Right atrium auricular region (tissue), 2 donors: Measurements from ENCODE around the gene CPHXL2. TPM values are rescaled to one million over a fixed set of nuclear protein-coding genes. Genes with fewer than 3 reads are reported as not detected.

Experiments used
- DNase-seq: peaks from one replicate; pipeline ENCODE4 v3.0.0-alpha.2; 2019; ENCODE audit warnings: low spot score
- H3K27ac ChIP-seq, 2 donors: fragments of 200-600 bp; sonication (generic); 1 replicate in 1 of 2; 2 replicates in 1 of 2; pipeline ENCODE4 v1.5.1; 2016 to 2019
- H3K27me3 ChIP-seq, 2 donors: fragments of 200-600 bp; sonication (generic); one replicate each; pipeline versions ENCODE4 v1.5.1 to v1.6.0; 2017 to 2019
- H3K36me3 ChIP-seq: fragments of 200-600 bp; sonication (generic); one replicate; pipeline ENCODE4 v1.5.1; 2016
- H3K4me1 ChIP-seq, 2 donors: fragments of 200-600 bp; sonication (generic); one replicate each; pipeline versions ENCODE4 v1.5.1 to v1.6.0; 2017 to 2019
- H3K4me3 ChIP-seq, 2 donors: fragments of 200-600 bp; sonication (generic); 1 replicate in 1 of 2; 2 replicates in 1 of 2; pipeline ENCODE4 v1.5.1; 2017 to 2019; ENCODE audit warnings: mild to moderate bottlenecking in 1 of 2, moderate library complexity in 1 of 2
- H3K9me3 ChIP-seq, 2 donors: fragments of 200-600 bp; sonication (generic); one replicate each; pipeline ENCODE4 v1.5.1; 2019
- total RNA-seq, 2 donors: library from RNA; depleted of rRNA; stranded (reverse); fragments of >200 nt; gene quantifications; one replicate each; pipeline ENCODE4 v1.1.0, GENCODE V29; 2016
- TF ChIP-seq, protein P1 (sequence below), 2 donors: fragments of 200-600 bp; sonication (generic); IDR thresholded peaks; one replicate each; pipeline ENCODE4 v1.5.1; 2019; ENCODE audit warnings: antibody characterized with exemption in 2 of 2

CPHXL2 gene
- total RNA-seq, 2 donors from 2014 or later = not detected

DNA sequence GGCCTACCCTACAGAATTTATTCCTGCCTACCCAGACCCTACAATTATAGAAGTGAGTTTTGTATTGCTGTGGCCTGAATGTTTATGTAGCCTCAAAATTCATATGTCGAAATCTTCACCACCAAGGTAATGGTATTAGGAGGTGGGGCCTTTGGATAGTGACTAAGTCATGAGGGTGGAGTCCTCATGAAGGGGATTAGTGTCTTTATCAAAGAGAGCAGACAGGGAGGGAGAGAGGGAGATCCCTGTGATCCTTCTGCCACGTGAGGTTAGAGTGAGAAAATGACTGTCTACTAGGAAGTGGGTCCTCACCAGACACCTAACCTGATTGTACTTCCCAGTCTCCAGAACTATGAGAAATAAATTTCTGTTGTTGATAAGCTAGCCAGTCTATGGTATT is 25.4 kb upstream of the CPHXL2 start:
- Histone ChIP-seq H3K27ac (no peak overlapping the region), H3K4me3 (no peak overlapping the region), H3K27me3 (no peaks in the 10 kb centered on the region), H3K4me1 (no peaks in the 10 kb centered on the region), H3K36me3 (no peaks in the 10 kb centered on the region), H3K9me3 (no peaks in the 10 kb centered on the region)
- DNase-seq = no peak
- TF ChIP-seq, protein P1, sequence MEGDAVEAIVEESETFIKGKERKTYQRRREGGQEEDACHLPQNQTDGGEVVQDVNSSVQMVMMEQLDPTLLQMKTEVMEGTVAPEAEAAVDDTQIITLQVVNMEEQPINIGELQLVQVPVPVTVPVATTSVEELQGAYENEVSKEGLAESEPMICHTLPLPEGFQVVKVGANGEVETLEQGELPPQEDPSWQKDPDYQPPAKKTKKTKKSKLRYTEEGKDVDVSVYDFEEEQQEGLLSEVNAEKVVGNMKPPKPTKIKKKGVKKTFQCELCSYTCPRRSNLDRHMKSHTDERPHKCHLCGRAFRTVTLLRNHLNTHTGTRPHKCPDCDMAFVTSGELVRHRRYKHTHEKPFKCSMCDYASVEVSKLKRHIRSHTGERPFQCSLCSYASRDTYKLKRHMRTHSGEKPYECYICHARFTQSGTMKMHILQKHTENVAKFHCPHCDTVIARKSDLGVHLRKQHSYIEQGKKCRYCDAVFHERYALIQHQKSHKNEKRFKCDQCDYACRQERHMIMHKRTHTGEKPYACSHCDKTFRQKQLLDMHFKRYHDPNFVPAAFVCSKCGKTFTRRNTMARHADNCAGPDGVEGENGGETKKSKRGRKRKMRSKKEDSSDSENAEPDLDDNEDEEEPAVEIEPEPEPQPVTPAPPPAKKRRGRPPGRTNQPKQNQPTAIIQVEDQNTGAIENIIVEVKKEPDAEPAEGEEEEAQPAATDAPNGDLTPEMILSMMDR (IDR thresholded peaks at IDR 0.05) = no peak

DNA sequence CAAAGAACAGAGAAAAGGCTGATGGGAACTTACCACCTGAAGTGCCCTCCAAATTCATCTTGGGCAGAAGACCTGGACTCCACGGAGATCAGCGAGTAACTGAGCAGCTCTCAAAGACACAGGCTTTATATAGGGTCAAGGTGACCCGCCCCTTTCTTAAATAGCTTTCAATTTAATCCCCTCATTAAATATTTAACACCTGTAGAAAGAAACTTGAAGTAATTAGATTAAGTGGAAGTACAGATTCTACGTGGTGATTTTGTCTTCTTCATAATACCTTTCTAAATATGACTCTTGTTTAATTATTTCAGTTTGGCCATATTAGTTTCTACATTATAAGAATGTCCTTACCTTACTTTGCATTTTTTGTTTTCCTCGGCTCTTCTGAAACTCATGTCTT is 24.6 kb upstream of the CPHXL2 start, which contains the start of gene DUXB:
DUXB (minus strand) TSS at position 101 of the 400 bp plus-strand sequence; CDS start at position 58, 43 bp downstream.
- TF ChIP-seq, protein P1 (IDR thresholded peaks at IDR 0.05) = no peak
- no peak for DNase-seq
- no peaks in the 10 kb centered on the region for H3K4me1 ChIP-seq

DNA sequence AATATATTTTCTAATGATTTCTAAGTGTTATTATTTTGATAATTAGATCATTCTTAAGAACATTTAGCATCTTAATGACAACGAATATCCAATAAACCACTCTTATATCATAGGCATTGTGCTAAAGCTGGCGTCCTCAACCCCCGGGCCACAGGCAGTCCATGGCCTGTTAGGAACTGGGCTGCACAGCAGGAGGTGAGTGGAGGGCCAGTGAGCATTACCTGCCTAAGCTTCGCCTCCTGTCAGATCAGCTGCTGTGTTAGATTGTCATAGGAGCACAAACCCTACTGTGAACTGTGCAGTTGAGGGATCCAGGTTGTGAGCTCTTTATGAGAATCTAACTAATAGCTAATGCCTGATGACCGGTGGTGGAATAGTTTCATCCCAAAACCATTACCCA is 20.8 kb upstream of the CPHXL2 start:
- TF ChIP-seq, protein P1 (IDR thresholded peaks at IDR 0.05) = no peak
- no peaks in the 10 kb centered on the region for H3K36me3 ChIP-seq
- no peak overlapping the region for H3K4me3 ChIP-seq
- H3K27ac ChIP-seq = no peak overlapping the region
- H3K9me3 ChIP-seq = no peaks in the 10 kb centered on the region
- no peaks in the 10 kb centered on the region for H3K27me3 ChIP-seq
- no peaks in the 10 kb centered on the region for H3K4me1 ChIP-seq
- DNase-seq = no peak

More for the DNA sequence above, 24.6 kb upstream of the CPHXL2 start, which contains the start of gene DUXB:
- Histone ChIP-seq H3K9me3 (no peaks in the 10 kb centered on the region), H3K27ac (no peak within 1 kb of the TSS), H3K27me3 (no peaks in the 10 kb centered on the region), H3K36me3 (no peaks in the 10 kb centered on the region), H3K4me3 (no peak within 1 kb of the TSS)

DNA sequence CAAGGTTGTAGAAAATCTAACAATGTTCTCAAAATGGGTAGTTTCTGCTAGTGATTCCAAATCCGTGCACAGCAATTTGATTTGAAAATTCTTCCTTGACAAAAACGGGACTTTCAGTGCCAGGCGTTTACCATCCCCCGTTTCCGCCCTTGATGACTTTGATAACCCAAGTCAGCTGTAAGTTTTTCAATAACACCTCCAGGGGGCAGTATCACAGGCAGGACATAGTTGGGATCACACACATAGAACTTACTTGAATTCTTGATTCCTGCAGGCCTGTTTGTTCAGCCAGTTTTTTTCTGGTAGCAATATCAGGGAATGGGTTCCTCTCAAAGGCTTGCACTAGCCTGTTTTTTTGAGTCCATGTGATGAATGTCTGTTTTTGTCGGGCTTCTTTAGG is 18.9 kb upstream of the CPHXL2 start:
- Histone ChIP-seq H3K9me3 (no peaks in the 10 kb centered on the region), H3K27me3 (no peaks in the 10 kb centered on the region), H3K36me3 (no peaks in the 10 kb centered on the region), H3K4me1 (no peaks in the 10 kb centered on the region), H3K4me3 (no peak overlapping the region), H3K27ac (no peak overlapping the region)
- TF ChIP-seq, protein P1 (IDR thresholded peaks at IDR 0.05) = no peak
- DNase-seq = no peak

DNA sequence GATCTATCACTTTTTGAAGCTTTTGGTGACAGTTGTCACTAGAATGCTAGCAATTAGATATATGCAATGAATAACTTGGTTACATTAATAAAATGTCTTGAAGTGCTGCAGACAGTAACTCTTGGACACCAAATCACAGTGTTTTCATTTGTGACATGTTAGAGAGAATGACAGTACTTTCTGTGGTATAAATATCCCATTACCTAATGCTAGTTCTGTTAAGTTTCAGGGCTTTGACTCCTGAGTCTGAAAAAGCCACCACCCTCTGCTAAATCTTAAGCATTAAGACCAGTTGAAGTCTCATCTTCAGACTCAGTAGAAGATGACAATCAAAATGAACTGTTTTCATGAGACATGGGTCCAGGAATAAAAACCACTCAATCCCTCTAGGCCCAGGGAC is 10.6 kb upstream of the CPHXL2 start:
- no peaks in the 10 kb centered on the region for H3K27me3 ChIP-seq
- no peak overlapping the region for H3K4me3 ChIP-seq
- no peaks in the 10 kb centered on the region for H3K36me3 ChIP-seq
- H3K9me3 ChIP-seq = no peaks in the 10 kb centered on the region
- no peak for DNase-seq
- TF ChIP-seq, protein P1 (IDR thresholded peaks at IDR 0.05) = no peak
- no peaks in the 10 kb centered on the region for H3K4me1 ChIP-seq
- H3K27ac ChIP-seq = peak overlapping the region in 1 of 2 donors; percentile 7

DNA sequence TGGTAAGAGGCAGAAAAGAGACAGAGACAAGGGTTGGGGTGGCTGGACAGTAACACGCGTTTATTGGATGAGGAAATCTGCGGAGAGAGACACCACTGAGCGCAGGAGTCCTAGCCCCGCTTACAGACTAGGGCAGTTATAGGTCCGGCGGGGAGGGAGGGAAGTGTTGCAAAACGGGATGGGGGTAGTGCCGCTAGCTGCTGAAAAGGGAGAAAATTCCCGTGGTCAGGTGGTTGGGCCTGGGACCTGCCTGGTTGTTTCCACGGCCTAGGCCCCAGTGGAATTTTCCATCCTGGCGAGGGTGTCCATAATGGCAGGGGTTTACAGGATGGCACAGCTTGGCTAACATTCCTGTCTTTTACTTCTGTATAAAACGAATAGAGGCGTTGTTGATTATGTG is 5.5 kb upstream of the CPHXL2 start:
- no peak for DNase-seq
- Histone ChIP-seq H3K36me3 (no peaks in the 10 kb centered on the region), H3K27ac (no peak overlapping the region), H3K4me1 (no peaks in the 10 kb centered on the region), H3K4me3 (no peak overlapping the region), H3K9me3 (no peaks in the 10 kb centered on the region), H3K27me3 (no peaks in the 10 kb centered on the region)
- TF ChIP-seq, protein P1 (IDR thresholded peaks at IDR 0.05) = no peak
